ENCODE results near the gene TRIP12. TPM values are rescaled to one million over a fixed set of nuclear protein-coding genes. Genes with fewer than 3 reads are reported as not detected.

TRIP12 gene
- polyA plus RNA-seq, 1 of the 3 experiments (the other 2 are of a cell fraction): 30.3 TPM

- peaks cover 33 to 74% of the 10 kb centered on the region in 2 experiments for H3K36me3 ChIP-seq (replicated peaks in 1 of 2; ENCODE audit: control insufficient read depth in 1 of 2, insufficient read depth in 2 of 2, low read length in 1 of 2)
- no peaks in the 10 kb centered on the region for H3K9me3 ChIP-seq
- no peak overlapping the region for H2AFZ ChIP-seq (ENCODE audit: low read depth)
- no peak for TF ChIP-seq CTCF (IDR thresholded peaks at IDR 0.05)
- no peak for TF ChIP-seq REST (IDR thresholded peaks at IDR 0.05; ENCODE audit: low read depth, low read length)
- TF ChIP-seq POLR2AphosphoS5 (IDR thresholded peaks at IDR 0.05; ENCODE audit: low read depth, low read length): no peak
- TF ChIP-seq PBX3 (IDR thresholded peaks at IDR 0.05): no peak
- no peak for TF ChIP-seq TEAD4 (IDR thresholded peaks at IDR 0.05; ENCODE audit: borderline replicate concordance, insufficient read depth)
- no peak for TF ChIP-seq CHD2 (IDR thresholded peaks at IDR 0.05; ENCODE audit: low read length, partially characterized antibody)
- TF ChIP-seq USF1 (IDR thresholded peaks at IDR 0.05; ENCODE audit: borderline replicate concordance, low read depth): no peak
- no peak for TF ChIP-seq RCOR1 (IDR thresholded peaks at IDR 0.05; ENCODE audit: low read length)
- no peak for TF ChIP-seq FOXM1 (IDR thresholded peaks at IDR 0.05; ENCODE audit: low read depth)
- TF ChIP-seq TCF12 (IDR thresholded peaks at IDR 0.05): no peak
- no peak for TF ChIP-seq GABPA (IDR thresholded peaks at IDR 0.05; ENCODE audit: low read depth)
- no peak for TF ChIP-seq RXRA (IDR thresholded peaks at IDR 0.05; ENCODE audit: borderline replicate concordance, low read depth)
- TF ChIP-seq MAX (IDR thresholded peaks at IDR 0.05; ENCODE audit: low read depth): no peak
- no peak for TF ChIP-seq SMC3 (IDR thresholded peaks at IDR 0.05; ENCODE audit: low read depth, low read length)
- no peak for TF ChIP-seq FOXJ3 (CRISPR knock-in tag; IDR thresholded peaks at IDR 0.05)
- TF ChIP-seq NRF1 (IDR thresholded peaks at IDR 0.05; ENCODE audit: low read depth, low read length): no peak
- peaks cover 10 to 15% of the 10 kb centered on the region in 2 experiments; a peak in 3 of 4 replicates for H3K4me1 ChIP-seq (ENCODE audit: control insufficient read depth in 1 of 2, insufficient read depth in 2 of 2, low read depth in 1 of 2, low read length in 1 of 2)
- no peak overlapping the region for H3K4me3 ChIP-seq (ENCODE audit: low read depth in 2 of 2, low read length in 1 of 2)
- H4K20me1 ChIP-seq (ENCODE audit: insufficient read depth): peaks cover 7% of the 10 kb centered on the region
- no peaks in the 10 kb centered on the region for H3K27me3 ChIP-seq (ENCODE audit: insufficient read depth)
- H3K27ac ChIP-seq (ENCODE audit: low read depth in 2 of 2, low read length in 1 of 2): no peak overlapping the region
- no peak for DNase-seq
- peaks cover 39% of the 10 kb centered on the region for H3F3A ChIP-seq (replicated peaks; ENCODE audit: insufficient read depth)
- CTCF ChIA-PET: interaction anchor here (1.4 to 9.2 kb wide), 3 partner anchors 14 to 37 kb away, joined by 4 to 81 read pairs (median 6); no protein-coding TSS in a partner anchor
- WGBS (ENCODE audit: low lambda C conversion rate): 95% methylated on average over 3 of the region's 3 CpGs
- no peak overlapping the region for H3K9ac ChIP-seq
- POLR2A ChIA-PET: no interaction called here
- peaks cover 29% of the 10 kb centered on the region; the same call in 1 of the 2 replicates for H3K79me2 ChIP-seq (ENCODE audit: insufficient read depth)
- H3K4me2 ChIP-seq: no peak overlapping the region
- no peaks in the 10 kb centered on the region for H3K9me2 ChIP-seq
These were observed 103.6 kb downstream of the TRIP12 start for GRCh38 chr2:229818230-229818629.

Measured in SK-N-SH (cell line).